IPS-18c (cell line): ENCODE results near the gene ATG101.

Source experiments
- H3K4me3 ChIP-seq: 2 replicates; pipeline ENCODE4 v1.7.0; 2013; ENCODE audit warnings: low read depth, mild to moderate bottlenecking, low read length, moderate library complexity; ENCODE audit not compliant: insufficient read depth
- H3K9me3 ChIP-seq: one replicate; pipeline ENCODE4 v1.6.1; 2013; ENCODE audit warnings: mild to moderate bottlenecking, low read length, moderate library complexity; ENCODE audit not compliant: control insufficient read depth, insufficient read depth

The ATG101 gene

DNA sequence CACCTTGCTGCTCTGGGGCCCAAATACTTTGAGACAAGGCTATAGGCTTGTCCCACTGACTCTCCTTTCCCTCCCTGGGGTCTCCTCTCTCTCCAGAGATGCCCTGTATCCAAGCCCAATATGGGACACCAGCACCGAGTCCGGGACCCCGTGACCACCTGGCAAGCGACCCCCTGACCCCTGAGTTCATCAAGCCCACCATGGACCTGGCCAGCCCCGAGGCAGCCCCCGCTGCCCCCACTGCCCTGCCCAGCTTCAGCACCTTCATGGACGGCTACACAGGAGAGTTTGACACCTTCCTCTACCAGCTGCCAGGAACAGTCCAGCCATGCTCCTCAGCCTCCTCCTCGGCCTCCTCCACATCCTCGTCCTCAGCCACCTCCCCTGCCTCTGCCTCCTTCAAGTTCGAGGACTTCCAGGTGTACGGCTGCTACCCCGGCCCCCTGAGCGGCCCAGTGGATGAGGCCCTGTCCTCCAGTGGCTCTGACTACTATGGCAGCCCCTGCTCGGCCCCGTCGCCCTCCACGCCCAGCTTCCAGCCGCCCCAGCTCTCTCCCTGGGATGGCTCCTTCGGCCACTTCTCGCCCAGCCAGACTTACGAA, 15.4 kb upstream of the ATG101 start:
- no peak overlapping the region for H3K4me3 ChIP-seq
- H3K9me3 ChIP-seq = peaks cover 7% of the 10 kb centered on the region

DNA sequence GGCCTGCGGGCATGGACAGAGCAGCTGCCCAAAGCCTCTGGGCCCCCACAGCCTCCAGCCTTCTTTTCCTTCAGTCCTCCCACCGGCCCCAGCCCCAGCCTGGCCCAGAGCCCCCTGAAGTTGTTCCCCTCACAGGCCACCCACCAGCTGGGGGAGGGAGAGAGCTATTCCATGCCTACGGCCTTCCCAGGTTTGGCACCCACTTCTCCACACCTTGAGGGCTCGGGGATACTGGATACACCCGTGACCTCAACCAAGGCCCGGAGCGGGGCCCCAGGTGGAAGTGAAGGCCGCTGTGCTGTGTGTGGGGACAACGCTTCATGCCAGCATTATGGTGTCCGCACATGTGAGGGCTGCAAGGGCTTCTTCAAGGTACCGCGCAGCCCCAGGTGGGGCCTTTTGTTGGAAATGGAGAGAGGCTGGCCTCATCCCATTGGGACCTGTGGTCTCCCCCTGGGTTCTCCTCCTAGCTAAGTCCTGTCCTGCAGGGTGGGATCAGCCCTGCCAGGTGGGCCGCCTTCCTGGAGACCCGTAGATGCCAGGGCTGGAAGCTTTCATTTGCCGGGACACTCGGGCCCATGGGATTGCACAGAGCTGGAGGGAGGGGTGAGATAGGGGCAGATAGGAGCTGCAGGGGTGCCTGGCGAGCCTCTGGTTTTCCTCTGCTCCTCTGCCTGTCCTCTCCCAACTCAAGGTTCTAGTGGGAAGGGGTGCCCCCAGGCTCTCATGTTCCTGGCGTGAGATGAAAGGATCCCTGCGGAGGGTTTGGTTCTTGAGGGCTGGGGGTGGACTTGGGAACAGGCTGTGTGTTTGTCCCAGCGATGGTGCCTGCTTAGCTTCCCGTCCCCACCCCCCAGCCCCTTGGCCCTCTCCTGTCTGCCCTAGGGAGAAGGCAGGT, 14.7 kb upstream of the ATG101 start:
- peaks cover 2% of the 10 kb centered on the region for H3K9me3 ChIP-seq
- H3K4me3 ChIP-seq = no peak overlapping the region

DNA sequence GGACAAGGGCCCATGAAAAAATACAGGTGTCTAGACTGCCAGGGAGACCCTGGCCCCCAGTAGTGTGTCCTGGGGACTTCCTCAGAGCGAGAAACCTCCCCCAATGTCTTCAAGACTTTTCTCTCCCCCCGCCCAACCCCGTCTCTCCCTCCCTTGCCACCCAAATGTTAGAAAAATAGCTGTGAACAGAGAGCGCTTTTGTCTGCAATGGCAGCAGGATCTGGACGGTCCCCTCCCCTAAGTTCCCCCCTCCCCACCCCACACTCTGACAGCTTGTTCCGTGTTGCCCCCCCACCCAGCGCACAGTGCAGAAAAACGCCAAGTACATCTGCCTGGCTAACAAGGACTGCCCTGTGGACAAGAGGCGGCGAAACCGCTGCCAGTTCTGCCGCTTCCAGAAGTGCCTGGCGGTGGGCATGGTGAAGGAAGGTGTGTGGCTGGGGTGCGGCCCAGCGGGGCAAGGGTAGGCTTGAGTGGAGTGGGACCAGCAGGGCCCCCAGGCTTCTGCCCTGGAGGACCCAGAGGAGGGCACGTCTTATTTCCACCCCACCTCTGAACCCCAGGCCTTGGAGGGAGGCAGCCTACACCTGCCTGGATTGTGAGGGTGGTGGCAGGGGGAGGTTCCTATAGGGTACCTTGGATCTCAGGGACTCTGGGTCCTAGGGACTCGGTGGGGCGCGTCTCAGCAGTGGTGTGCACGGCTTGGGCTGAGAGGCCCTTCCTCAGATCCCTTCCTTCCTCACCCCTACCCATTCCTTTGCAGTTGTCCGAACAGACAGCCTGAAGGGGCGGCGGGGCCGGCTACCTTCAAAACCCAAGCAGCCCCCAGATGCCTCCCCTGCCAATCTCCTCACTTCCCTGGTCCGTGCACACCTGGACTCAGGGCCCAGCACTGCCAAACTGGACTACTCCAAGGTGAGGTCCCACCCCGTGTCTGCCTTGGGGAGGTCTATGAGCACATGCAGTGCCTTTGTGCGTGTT, 13.8 kb upstream of the ATG101 start:
- Histone ChIP-seq H3K9me3 (peaks cover 2% of the 10 kb centered on the region), H3K4me3 (no peak overlapping the region)

DNA sequence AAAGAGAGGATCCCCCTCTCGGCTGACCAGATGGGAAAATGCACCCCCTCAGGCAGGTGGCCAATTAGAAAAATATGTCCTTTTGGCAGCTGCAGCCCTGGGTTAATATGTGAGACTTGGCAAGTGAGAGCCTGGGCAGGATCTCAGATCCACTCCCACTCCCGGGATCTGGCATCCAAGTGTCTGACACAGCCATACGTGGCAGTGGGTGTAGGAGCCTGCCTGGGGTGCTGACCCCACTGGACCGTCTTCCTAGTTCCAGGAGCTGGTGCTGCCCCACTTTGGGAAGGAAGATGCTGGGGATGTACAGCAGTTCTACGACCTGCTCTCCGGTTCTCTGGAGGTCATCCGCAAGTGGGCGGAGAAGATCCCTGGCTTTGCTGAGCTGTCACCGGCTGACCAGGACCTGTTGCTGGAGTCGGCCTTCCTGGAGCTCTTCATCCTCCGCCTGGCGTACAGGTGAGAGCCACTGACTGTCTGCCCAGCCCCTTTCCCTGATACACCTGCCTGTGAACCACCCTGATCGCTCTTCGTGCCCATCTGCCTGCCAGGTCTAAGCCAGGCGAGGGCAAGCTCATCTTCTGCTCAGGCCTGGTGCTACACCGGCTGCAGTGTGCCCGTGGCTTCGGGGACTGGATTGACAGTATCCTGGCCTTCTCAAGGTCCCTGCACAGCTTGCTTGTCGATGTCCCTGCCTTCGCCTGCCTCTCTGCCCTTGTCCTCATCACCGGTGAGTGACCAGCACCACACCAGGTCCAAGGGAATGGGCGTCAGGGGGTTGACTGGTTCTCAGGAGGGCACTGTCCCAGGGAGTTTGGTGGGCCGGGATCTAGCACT, 12.8 kb upstream of the ATG101 start:
- Histone ChIP-seq H3K4me3 (no peak overlapping the region), H3K9me3 (peaks cover 2% of the 10 kb centered on the region)

DNA sequence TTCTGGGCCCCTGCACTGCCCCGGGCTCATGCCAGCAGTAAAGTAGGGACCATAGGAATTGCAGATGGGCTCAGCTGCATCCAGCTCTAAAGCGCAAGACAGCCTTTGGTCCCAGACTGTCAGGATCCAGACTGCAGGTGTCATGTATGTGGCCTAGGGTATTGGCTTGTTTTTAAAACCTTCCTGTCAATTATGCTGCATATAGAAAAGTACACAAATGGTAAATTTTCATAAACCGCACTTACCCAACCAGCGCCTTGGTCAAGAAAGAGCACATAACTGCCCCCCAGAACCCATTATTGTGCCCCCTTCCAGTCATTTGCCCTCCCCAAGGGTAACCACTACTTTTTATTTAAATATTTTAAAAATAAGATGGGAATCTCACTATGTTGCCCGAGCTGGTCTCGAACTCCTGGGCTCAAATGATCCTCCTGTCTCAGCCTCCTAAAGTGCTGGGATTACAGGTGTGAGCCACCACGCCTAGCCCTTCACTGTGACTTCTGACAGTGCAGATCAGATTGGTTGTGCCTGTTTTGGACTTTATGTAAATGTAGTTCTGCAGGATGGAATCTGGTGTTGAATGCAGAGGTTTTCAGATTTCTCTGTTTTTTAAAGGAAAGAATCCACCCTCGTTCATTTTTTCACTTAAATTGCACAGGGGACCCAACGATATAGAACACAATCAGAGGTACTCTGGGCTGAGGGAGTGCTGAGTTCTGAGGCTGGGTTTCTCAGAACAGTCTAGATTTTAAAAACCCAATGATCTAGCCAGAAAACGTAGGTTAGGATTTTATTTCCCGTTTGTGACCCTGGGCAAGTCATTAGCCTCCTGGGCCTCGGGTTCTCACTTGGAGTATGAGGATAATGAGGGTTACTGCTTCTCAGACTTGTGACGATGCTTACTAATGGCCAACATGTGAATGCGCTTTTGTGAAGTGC, 11.9 kb upstream of the ATG101 start:
- Histone ChIP-seq H3K9me3 (peaks cover 2% of the 10 kb centered on the region), H3K4me3 (no peak overlapping the region)

DNA sequence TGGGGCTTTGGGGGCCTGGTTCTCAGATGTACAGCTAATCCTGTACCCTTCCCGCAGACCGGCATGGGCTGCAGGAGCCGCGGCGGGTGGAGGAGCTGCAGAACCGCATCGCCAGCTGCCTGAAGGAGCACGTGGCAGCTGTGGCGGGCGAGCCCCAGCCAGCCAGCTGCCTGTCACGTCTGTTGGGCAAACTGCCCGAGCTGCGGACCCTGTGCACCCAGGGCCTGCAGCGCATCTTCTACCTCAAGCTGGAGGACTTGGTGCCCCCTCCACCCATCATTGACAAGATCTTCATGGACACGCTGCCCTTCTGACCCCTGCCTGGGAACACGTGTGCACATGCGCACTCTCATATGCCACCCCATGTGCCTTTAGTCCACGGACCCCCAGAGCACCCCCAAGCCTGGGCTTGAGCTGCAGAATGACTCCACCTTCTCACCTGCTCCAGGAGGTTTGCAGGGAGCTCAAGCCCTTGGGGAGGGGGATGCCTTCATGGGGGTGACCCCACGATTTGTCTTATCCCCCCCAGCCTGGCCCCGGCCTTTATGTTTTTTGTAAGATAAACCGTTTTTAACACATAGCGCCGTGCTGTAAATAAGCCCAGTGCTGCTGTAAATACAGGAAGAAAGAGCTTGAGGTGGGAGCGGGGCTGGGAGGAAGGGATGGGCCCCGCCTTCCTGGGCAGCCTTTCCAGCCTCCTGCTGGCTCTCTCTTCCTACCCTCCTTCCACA, 11.0 kb upstream of the ATG101 start:
- H3K4me3 ChIP-seq = no peak overlapping the region

DNA sequence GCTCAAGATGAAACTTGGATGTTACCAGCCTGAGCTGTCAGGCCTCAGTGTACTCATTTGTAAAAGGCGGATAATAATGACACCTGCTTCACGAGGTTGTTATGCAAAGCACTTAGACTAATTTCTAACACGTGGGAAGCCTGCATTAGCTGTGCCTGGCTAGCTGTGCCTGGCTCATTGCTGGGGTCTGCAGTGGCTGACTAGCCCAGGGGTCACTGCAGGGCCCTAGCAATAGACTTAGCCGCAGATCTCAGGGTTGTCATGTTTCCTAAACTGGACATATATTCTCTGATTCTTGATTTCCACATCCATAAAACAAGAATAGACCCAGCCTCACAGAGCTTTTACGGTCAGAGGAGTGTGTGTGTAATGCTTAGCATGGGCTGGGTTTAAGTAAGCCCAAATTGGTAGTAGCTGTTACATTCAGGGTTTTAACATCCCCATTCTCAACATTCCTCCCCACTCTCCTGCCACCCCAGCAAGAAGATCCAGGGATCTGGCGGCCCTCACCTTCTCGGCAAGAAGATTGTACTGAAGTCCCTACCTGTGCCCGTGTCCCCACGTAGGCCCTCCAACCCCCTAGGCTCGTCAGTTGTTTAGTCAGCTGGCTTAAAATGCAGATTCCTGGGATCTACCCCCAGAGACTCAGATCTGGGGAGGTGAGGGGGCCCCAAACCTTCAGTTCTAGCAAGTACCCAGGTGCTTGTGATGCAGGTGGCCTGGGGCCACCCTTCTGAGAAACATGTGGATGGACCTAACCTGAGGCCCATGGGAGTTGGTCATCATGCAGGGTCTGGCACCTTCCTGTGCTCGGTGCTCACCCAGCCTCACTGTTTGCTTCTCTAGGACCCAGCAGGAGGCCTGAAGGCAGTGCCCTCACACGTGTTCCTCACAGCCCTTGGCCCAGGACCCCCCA, 9.9 kb upstream of the ATG101 start:
- no peak overlapping the region for H3K4me3 ChIP-seq
- peaks cover 2% of the 10 kb centered on the region for H3K9me3 ChIP-seq

More for the DNA sequence above, 11.0 kb upstream of the ATG101 start:
- peaks cover 2% of the 10 kb centered on the region for H3K9me3 ChIP-seq

DNA sequence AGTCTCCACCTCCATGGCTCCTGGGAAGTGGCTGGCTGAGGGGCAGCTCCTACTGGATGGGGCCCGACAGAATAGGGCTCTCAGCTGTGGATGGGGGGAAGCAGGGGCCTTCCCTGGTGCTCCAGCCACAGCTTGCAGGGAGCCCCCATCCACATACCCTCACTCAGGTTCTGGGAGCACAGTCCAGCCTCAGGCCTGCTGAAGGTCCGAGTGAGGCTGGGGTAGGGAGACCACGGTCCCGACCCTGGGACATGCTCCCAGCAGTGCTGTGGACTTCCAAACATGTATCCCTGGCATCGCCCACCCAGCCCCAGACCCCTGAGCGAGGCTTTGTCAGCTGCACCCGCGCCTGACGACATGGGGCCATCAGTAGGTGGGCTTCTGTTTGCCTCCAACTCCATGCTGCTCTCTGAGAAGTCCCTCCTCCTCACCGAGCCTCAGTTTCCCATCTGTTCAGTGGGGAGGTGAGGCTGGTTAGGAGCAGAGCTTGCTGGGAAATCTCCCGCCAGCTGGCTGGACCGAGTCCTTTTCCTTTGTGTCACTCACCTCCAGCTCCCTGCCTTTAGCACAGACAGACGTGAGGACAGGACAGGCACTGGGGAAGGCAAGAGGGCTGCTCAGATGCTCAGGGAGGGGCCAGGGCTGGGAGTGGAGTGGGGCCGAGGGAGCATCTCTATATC, 9.1 kb upstream of the ATG101 start:
- Histone ChIP-seq H3K4me3 (no peak overlapping the region), H3K9me3 (peaks cover 2% of the 10 kb centered on the region)

DNA sequence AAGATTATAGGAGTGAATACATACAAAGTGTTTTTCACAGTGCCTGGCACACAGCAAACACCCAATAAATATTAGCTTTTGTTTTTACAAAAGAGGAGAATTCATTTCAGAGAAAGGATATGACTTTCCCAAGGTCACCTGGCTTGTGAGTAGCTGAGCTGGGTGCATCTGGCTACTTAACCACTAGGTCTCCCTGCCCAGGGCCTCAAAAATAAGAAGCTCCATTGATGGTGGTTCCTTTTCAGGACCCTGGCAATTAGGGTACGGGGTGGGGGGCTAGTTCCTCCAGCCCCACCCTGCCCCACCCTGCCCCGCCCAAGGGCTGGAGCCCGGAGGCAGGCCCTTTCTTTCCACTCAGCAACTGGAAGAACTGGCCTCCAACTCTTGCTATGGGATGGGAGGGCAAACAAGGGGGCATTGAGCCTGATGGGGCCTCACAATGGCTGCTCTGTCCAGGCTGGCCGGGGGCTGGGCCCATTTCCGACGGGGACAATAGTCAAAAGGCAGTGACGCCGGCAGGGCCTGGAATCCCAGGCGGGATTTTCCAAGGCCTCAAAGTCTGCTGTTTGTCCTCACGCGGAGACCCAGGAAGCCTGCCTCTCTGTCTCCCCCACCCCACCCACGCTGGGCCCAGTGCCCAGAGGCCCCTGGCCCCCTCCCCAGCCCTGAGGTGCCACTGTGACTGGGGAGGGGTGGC, 8.2 kb upstream of the ATG101 start:
- peaks cover 2% of the 10 kb centered on the region for H3K9me3 ChIP-seq

DNA sequence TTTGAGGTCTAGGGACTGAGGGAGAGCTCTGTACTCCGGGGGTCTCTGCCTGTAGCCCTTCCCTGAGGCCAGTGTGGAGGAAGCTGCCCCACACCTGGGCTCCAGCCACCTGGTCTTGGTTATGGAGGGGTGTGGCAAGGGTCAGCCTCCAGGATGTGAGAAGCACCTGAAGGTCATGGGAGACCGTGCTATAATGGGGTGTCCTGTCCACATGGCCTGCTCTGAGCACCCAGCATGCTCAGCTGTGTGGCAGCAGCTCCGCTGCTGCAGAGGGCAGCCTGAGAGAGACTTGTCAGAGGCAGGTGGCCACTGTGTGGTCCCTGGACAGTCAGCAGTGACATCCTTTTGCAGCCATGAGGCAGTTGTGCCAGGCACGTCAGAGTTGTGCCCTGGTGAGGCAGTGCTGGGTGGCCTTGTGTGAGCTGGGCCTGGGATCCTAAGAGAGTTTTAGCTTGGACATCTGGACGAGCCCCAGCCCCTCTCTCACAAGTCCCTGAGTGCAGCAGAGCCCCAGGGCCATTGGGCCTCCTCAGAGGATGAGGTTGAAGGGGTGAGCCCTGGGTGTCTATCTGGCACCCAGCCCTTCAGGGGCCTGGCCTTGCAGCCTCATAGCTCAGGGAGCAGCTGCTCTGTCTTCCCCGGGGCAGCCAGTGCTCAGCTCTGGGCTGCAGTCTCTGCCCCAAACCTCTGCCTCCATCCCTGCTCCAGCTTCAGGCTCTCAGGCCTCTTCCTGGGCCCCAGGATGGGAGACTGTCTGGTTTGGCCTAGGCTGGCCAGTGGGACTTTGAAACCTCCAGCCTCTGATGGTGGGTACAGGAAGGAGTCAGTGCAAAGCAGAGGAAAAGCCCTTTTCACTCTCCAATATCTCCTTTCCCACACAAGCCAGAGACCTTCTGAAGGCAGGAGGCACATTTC, 7.4 kb upstream of the ATG101 start:
- peaks cover 2% of the 10 kb centered on the region for H3K9me3 ChIP-seq

More for the DNA sequence above, 8.2 kb upstream of the ATG101 start:
- H3K4me3 ChIP-seq = no peak overlapping the region

DNA sequence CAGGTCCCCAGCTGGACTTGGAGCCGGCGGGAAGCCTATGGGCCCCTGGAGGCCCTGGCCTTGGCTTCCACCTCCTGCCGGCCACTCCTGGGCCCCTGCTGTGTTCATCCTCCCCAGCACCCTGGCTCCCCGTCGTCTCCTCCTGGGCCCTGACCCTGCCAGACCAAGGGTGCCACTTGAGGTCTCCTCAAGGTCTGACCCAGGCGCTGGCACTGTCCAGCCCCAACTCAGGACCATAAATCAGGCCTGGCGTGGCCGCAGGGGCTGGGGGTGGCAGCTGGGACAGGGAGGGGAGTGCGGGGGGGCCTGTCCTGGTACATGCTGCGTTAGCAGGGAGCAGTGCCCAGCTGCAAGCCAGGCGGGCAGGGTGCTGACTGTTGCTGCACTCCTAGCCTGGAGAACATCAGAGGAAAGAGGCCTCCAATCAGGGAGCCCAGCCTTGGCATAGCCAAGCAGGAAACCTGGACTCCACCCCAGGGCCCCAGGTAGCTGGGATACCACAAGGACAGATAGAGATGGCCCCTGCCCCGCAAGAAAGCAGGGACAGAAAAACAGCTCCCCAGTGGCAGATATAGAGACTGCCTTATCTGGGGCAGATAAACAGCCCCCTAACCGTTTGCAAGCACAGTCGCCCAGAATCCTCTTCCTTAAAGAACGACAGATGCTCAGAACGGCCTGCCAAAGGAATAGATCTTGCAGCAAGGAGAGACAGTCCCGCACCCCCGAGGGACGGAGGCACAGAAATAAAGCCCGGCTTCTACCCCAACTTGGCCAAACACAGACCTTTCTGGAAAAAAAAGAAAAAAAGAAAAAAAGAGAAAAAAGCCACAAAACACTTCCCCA, 6.5 kb upstream of the ATG101 start:
- H3K9me3 ChIP-seq = peaks cover 2% of the 10 kb centered on the region
- H3K4me3 ChIP-seq = no peak overlapping the region

More for the DNA sequence above, 7.4 kb upstream of the ATG101 start:
- no peak overlapping the region for H3K4me3 ChIP-seq
